ENCODE results near the gene PTPRT.

DNA sequence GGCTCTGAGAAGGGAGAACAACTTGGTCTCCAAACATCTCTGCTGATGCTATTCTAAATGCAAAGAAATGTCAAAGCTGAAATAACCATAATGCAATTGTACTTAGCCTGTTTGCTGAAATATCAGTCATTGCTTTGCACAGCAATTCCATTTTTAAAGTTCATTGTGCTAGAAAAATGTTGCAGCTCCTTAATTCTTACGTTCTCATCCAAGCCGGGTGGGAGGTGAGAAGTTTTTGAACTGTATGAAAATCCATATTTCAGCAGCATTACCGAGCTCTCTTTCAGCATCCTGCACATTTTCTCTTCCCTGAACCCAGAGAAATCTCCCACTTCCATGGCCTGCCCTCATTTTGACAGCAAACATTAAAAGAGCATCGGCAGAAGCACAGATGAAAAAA lies 630.0 kb downstream of the PTPRT start:
- no peak for TF ChIP-seq POLR2A (IDR thresholded peaks at IDR 0.05)
- TF ChIP-seq, protein P1, sequence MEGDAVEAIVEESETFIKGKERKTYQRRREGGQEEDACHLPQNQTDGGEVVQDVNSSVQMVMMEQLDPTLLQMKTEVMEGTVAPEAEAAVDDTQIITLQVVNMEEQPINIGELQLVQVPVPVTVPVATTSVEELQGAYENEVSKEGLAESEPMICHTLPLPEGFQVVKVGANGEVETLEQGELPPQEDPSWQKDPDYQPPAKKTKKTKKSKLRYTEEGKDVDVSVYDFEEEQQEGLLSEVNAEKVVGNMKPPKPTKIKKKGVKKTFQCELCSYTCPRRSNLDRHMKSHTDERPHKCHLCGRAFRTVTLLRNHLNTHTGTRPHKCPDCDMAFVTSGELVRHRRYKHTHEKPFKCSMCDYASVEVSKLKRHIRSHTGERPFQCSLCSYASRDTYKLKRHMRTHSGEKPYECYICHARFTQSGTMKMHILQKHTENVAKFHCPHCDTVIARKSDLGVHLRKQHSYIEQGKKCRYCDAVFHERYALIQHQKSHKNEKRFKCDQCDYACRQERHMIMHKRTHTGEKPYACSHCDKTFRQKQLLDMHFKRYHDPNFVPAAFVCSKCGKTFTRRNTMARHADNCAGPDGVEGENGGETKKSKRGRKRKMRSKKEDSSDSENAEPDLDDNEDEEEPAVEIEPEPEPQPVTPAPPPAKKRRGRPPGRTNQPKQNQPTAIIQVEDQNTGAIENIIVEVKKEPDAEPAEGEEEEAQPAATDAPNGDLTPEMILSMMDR (IDR thresholded peaks at IDR 0.05), result no peak
- TF ChIP-seq EP300 (IDR thresholded peaks at IDR 0.05), result no peak

Data from ovary (tissue), 3 donors.